ENCODE results near the gene GABRE. TPM values are rescaled to one million over a fixed set of nuclear protein-coding genes. Genes with fewer than 3 reads are reported as not detected.

The GABRE gene
- total RNA-seq, 4 donors from 2014 or later, result 3.3 to 8.3 (median 4.4) TPM

DNA sequence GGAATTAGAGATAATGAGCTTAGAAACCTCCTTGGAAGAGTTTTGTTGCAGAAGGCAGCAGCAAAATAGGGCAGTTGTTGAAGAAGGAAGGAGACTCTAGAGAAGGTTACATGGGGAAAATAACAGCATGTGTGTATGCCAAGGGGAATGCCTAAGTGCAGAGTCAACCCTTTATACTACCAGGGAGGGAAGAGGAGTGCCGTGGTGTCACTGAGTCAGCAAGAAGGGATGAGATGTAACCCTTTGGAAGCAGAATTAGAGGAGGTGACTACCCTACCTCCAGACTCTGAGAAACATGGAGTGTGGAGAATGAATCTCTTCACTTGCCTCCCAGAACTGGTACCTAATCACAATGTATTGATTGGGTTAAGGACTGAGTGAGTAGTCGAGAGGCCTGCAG is 6.7 kb upstream of the GABRE start:
- 47% methylated on average over 2 of the region's 2 CpGs for WGBS
- DNase-seq (ENCODE audit: extremely low spot score), result no peak
- no peaks in the 10 kb centered on the region for H3K36me3 ChIP-seq
- no peaks in the 10 kb centered on the region for H3K27me3 ChIP-seq
- no peak for TF ChIP-seq POLR2AphosphoS5 (IDR thresholded peaks at IDR 0.05)
- TF ChIP-seq EP300 (IDR thresholded peaks at IDR 0.05), result no peak
- TF ChIP-seq, protein P1, sequence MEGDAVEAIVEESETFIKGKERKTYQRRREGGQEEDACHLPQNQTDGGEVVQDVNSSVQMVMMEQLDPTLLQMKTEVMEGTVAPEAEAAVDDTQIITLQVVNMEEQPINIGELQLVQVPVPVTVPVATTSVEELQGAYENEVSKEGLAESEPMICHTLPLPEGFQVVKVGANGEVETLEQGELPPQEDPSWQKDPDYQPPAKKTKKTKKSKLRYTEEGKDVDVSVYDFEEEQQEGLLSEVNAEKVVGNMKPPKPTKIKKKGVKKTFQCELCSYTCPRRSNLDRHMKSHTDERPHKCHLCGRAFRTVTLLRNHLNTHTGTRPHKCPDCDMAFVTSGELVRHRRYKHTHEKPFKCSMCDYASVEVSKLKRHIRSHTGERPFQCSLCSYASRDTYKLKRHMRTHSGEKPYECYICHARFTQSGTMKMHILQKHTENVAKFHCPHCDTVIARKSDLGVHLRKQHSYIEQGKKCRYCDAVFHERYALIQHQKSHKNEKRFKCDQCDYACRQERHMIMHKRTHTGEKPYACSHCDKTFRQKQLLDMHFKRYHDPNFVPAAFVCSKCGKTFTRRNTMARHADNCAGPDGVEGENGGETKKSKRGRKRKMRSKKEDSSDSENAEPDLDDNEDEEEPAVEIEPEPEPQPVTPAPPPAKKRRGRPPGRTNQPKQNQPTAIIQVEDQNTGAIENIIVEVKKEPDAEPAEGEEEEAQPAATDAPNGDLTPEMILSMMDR (IDR thresholded peaks at IDR 0.05), result no peak
- TF ChIP-seq POLR2A (IDR thresholded peaks at IDR 0.05; ENCODE audit: low read depth), result no peak
- H3K9me3 ChIP-seq, result no peaks in the 10 kb centered on the region
- intact Hi-C loops (cut with DNase I), result no loop called here
- H3K27ac ChIP-seq (replicated peaks in 1 of 4), result no peak overlapping the region
- H3K4me3 ChIP-seq, result no peak overlapping the region
- peaks cover 0 to 4% (median 2%) of the 10 kb centered on the region in 4 donors for H3K4me1 ChIP-seq

DNA sequence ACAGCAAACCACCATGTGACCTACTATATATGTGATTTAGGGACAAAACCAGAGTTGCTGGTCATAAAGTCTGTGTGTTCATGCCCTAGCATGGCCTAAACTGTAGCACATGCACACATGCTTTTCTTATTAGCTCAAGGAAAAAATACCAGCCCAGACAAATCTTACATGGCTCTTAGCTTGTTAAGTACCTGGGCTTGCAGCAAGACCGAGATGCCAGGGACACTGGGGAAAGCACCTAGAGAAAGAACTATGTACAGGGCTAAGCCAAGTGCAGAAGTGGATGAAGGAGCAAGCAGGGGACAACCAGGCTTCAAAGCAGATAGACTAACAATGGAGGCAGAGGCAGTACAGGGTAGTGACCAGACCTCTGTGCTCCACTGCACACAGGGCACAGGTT is 3.4 kb upstream of the GABRE start:
- no peak overlapping the region for H3K27ac ChIP-seq (replicated peaks in 1 of 4)
- WGBS, result 83% methylated on average over 1 of the region's 1 CpG
- TF ChIP-seq, protein P1 (IDR thresholded peaks at IDR 0.05), result no peak
- TF ChIP-seq POLR2A (IDR thresholded peaks at IDR 0.05; ENCODE audit: low read depth), result no peak
- TF ChIP-seq POLR2AphosphoS5 (IDR thresholded peaks at IDR 0.05), result no peak
- no peak for TF ChIP-seq EP300 (IDR thresholded peaks at IDR 0.05)
- H3K4me1 ChIP-seq, result peaks cover 0 to 15% (median 6%) of the 10 kb centered on the region in 4 donors
- no peaks in the 10 kb centered on the region for H3K9me3 ChIP-seq
- intact Hi-C loops (cut with DNase I), result no loop called here
- DNase-seq (ENCODE audit: extremely low spot score), result no peak
- H3K36me3 ChIP-seq, result no peaks in the 10 kb centered on the region
- H3K27me3 ChIP-seq, result peaks cover 0 to 4% (median 0%) of the 10 kb centered on the region in 4 donors
- H3K4me3 ChIP-seq, result no peak overlapping the region

DNA sequence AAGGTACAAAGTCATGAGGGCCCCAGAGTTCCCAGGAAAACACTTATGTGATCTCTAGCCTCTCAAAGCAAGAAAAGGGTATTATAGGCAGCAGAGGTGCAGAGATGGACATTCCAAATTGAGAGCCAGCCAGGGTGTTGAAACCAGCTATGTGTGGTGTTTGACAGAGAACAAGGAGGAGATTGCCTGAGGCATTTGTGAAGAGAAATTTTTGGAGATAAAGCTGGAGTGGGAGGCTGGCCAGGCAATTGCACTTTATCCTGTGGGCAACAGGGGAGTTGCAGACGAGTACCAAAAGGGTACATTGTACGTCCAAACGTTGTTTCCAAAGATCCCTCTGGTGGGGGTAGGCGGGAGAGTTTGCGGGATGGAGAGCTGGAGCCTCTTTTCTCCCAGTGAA is 2.5 kb upstream of the GABRE start:
- no peak overlapping the region for H3K27ac ChIP-seq (replicated peaks in 1 of 4)
- no peaks in the 10 kb centered on the region for H3K36me3 ChIP-seq
- H3K9me3 ChIP-seq, result no peaks in the 10 kb centered on the region
- WGBS, result 55% methylated on average over 5 of the region's 5 CpGs
- no peak for DNase-seq (ENCODE audit: extremely low spot score)
- H3K4me3 ChIP-seq, result no peak overlapping the region
- peaks cover 0 to 10% (median 6%) of the 10 kb centered on the region in 4 donors for H3K4me1 ChIP-seq
- intact Hi-C loops (cut with DNase I), result no loop called here
- peaks cover 0 to 4% (median 0%) of the 10 kb centered on the region in 4 donors for H3K27me3 ChIP-seq
- no peak for TF ChIP-seq EP300 (IDR thresholded peaks at IDR 0.05)
- TF ChIP-seq, protein P1 (IDR thresholded peaks at IDR 0.05), result no peak
- TF ChIP-seq POLR2AphosphoS5 (IDR thresholded peaks at IDR 0.05), result no peak
- TF ChIP-seq POLR2A (IDR thresholded peaks at IDR 0.05; ENCODE audit: low read depth), result no peak

DNA sequence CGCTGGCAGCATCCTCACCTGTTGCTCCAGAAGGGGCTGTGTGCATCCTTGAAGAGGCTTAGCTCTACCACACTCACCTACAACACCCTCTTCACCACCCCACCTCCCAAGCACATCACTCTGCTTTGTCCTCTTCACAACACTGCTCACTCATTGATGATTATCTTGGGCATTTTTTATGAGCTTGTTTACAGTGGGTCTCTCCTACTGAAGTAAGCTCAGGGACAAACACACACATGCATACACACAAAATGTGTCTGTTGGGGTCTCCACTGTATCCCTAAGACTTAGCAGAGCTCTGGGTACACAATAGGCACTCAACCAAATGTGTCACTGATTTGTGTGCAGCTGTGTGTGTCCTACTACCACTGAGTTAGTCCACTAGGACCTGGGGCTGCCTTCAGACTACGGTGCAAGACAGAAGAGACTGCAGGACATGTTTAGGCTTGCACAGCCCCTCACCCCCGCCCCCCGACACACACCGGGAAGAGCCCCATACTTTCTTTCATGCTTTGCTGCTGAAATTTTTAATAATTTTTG is 1.3 kb upstream of the GABRE start:
- H3K27ac ChIP-seq (replicated peaks in 1 of 4), result no peak overlapping the region
- TF ChIP-seq, protein P1 (IDR thresholded peaks at IDR 0.05), result no peak
- no peak for TF ChIP-seq POLR2A (IDR thresholded peaks at IDR 0.05; ENCODE audit: low read depth)
- TF ChIP-seq POLR2AphosphoS5 (IDR thresholded peaks at IDR 0.05), result no peak
- TF ChIP-seq EP300 (IDR thresholded peaks at IDR 0.05), result no peak
- no peaks in the 10 kb centered on the region for H3K36me3 ChIP-seq
- WGBS, result 86% methylated on average over 5 of the region's 5 CpGs
- H3K27me3 ChIP-seq, result peaks cover 0 to 4% (median 0%) of the 10 kb centered on the region in 4 donors
- H3K4me3 ChIP-seq, result no peak overlapping the region
- no peaks in the 10 kb centered on the region for H3K9me3 ChIP-seq
- intact Hi-C loops (cut with DNase I), result no loop called here
- DNase-seq (ENCODE audit: extremely low spot score), result no peak
- peaks cover 0 to 10% (median 6%) of the 10 kb centered on the region in 4 donors for H3K4me1 ChIP-seq

DNA sequence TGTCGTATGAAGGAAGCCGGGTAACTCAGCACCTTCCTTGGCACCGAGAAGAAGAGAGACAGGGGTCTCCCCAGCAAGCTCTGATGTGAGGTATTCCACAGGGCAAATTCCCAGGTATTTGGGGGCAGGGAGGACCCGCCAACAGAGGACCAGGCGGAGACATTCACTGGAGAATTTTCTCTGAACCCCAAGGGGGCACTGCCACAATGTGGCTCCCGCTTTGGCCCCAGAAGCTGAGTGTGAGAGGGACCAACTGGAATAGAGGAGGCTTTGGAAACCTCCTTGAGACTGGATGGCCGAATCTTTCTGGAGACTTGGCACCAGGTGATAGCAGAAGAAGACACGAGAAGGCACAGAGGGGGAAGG is 735 bp upstream of the GABRE start:
- peaks cover 1 to 10% (median 6%) of the 10 kb centered on the region in 4 donors for H3K4me1 ChIP-seq
- H3K36me3 ChIP-seq, result no peaks in the 10 kb centered on the region
- H3K4me3 ChIP-seq, result peak overlapping the region; percentile 57 to 69 (median 62)
- no peaks in the 10 kb centered on the region for H3K9me3 ChIP-seq
- WGBS, result 68% methylated on average over 6 of the region's 8 CpGs
- TF ChIP-seq POLR2AphosphoS5 (IDR thresholded peaks at IDR 0.05), result no peak
- intact Hi-C loops (cut with DNase I), result no loop called here
- peaks cover 0 to 4% (median 0%) of the 10 kb centered on the region in 4 donors for H3K27me3 ChIP-seq
- DNase-seq (ENCODE audit: extremely low spot score), result no peak
- peak overlapping the region in 1 of 4 donors; percentile 69 for H3K27ac ChIP-seq (replicated peaks in 1 of 4)
